NCI-H1417 treated with DMSO at 0.1 percent for 48 hours (cell line): ENCODE measurements around the gene SYNGAP1.

ENCODE experiments used
- DNase-seq: peaks from one replicate; lab custom pipeline; 2025; lab: John Stamatoyannopoulos, UW

Gene SYNGAP1

GRCh38 chr6:33439956-33440648 is 20.2 kb downstream of the SYNGAP1 start:
- DNase-seq: no peak

- DNase-seq: no peak
Measured at GRCh38 chr6:33440649-33441309, 20.9 kb downstream of the SYNGAP1 start.

DNA sequence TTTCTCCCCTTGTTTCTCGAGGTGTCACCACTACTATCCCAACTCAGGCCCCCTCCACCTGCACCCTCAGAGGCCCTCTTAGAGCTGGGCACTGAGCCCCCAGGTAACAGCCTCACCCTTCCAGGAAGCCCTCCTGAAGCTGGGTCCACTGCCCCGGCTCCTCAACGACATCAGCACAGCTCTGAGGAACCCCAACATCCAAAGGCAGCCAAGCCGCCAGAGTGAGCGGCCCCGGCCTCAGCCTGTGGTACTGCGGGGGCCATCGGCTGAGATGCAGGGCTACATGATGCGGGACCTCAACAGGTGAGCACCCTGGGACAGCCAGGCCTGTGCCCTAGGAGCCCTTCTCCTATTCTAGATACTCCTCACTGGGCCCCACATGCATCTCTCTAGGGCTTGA is 21.6 kb downstream of the SYNGAP1 start:
- DNase-seq: no peak

- DNase-seq: no peak
Measured at GRCh38 chr6:33442283-33442682, 22.4 kb downstream of the SYNGAP1 start.

GRCh38 chr6:33443025-33443424 is 23.2 kb downstream of the SYNGAP1 start:
- no peak for DNase-seq

- no peak for DNase-seq
Measured at GRCh38 chr6:33443619-33444504, 24.0 kb downstream of the SYNGAP1 start.

GRCh38 chr6:33445119-33445603 is 25.3 kb downstream of the SYNGAP1 start:
- DNase-seq: no peak

DNA sequence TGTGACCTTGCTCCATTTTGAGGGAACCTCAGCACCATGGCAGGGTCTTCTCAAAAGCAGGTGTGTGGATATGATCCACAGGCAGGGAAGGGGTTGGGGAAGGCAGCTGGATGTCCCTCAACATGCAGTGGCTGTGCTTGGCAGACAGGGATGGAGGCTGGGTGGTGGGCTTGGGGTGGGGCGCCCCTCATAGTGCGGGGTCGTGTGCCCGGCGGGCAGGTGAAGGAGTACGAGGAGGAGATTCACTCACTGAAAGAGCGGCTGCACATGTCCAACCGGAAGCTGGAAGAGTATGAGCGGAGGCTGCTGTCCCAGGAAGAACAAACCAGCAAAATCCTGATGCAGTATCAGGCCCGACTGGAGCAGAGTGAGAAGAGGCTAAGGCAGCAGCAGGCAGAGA is 26.5 kb downstream of the SYNGAP1 start:
- no peak for DNase-seq

- DNase-seq: no peak
Measured at GRCh38 chr6:33450434-33450833, 30.6 kb downstream of the SYNGAP1 start.

- no peak for DNase-seq
Measured at GRCh38 chr6:33451606-33452005, 31.7 kb downstream of the SYNGAP1 start.

GRCh38 chr6:33452496-33452895 is 32.6 kb downstream of the SYNGAP1 start:
- no peak for DNase-seq

DNA sequence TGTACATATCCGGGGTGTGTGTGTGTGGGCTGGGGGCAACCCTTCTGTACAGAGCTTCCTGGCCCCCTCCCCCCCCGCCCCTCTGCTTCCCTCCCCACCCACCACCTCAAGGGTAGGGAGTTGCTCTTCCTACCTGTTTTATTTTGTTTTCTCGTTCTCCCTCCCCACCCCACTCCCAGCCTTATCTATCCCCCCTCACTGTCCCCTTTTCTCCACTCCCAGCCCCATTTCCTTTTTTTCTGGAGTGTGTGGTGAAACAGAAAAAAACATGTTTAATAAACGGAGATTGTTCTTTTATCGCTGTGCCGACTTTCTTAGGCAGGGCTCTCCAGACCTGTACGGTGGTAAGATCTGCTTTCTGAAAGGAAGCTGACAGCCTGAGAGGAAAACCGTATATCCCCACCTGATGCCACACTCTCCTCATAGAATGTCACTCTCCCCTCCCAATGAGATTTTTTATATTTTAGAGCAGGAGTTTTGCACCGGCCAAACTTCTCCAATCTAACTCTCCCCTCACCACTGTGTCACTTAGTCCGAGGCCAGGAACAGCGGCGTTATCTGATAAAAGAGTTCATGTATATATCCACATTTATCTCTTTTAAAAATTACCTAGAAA is 33.6 kb downstream of the SYNGAP1 start:
- no peak for DNase-seq

DNA sequence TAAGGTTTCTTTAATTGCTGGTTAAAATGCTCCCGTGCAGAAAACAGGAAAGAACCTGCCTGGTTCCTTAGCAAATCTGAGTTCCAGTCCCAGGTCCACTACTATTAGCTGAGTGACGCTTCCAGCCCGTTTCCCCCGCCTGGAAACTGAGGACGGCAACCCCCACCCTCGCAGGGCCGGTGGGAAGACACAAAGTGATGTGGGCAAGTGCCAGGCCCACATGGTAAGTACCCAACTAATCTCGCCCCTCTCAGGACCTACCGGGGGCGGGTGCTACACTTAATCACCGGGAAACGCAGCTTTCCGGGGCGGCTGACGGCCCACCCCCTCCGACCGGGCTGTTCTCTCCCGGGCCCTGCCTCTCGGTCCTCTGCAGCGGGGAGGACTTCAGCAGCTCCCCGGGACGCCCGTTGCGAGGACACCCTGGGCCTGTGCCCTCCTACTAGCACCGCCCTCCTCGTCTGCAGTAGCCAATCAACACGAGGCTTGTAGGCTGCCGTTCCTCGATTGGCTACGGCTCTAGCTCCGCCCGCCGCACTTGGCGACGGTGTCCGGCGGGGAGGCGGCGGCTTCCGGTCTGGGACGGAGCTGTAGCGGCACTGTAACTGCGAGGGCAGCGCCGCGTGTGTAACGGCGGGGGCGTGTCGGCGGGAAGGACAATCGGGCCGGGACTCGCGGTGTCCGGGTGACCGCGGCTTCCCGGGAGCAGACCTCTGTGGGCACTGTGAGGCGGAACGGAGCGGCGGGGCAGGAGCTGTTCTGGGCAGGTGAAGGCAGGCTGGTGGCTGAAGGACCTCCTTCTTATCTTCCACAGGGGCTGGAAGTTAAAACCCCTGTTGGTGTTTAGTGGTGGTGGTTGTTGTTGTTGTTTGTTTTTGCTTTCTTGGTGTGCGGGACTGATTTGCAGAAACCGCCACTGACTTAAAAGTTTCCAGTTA is 34.4 kb downstream of the SYNGAP1 start, which contains the start of gene ZBTB9:
ZBTB9 (plus strand) TSS at position 568 of the 938 bp plus-strand sequence. CDS start 525 bp downstream, outside the sequence.
- peak; percentile 80 for DNase-seq

DNA sequence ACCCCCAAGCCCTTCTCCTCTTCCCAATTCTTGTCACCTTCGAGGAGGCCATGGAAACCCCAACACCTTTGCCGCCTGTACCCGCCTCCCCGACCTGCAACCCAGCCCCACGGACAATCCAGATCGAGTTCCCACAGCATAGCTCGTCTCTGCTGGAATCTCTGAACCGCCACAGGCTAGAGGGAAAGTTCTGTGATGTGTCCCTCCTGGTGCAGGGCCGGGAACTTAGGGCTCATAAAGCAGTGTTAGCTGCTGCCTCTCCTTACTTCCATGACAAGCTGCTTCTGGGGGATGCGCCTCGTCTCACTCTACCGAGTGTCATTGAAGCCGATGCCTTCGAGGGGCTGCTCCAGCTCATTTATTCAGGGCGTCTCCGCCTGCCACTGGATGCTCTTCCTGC is 35.2 kb downstream of the SYNGAP1 start:
- no peak for DNase-seq

DNA sequence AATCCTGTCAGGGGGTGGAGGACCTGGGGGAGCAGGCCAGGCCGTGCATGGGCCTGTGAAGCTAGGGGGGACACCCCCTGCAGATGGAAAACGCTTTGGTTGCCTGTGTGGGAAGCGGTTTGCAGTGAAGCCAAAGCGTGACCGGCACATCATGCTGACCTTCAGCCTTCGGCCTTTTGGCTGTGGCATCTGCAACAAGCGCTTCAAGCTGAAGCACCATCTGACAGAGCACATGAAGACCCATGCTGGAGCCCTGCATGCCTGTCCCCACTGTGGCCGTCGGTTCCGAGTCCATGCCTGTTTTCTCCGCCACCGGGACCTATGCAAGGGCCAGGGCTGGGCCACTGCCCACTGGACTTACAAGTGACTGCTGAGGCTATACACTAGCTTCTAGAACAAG is 36.3 kb downstream of the SYNGAP1 start:
- DNase-seq: no peak

GRCh38 chr6:33458676-33459075 is 38.8 kb downstream of the SYNGAP1 start:
- no peak for DNase-seq

DNA sequence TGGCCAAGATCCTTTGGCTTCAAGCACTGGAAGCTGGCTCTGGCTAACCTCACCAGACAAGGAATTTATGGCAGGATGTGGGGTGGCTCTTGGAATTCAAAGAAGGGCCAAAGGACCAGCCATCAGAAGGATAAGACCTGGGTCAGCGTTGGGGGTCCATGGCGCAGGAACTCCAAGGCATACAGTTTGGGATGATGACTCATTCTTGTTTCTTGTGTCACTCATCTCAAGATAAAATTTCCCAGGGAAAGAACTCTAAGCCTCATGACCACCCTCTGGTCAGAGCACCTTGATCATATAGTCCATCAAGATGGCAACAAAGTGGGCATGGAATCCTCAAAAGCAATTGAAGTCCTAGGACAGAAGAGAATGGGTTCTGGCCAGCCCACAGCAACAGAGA is 39.4 kb downstream of the SYNGAP1 start:
- DNase-seq: no peak

- no peak for DNase-seq
Measured at GRCh38 chr6:33466075-33466735, 46.3 kb downstream of the SYNGAP1 start.

DNA sequence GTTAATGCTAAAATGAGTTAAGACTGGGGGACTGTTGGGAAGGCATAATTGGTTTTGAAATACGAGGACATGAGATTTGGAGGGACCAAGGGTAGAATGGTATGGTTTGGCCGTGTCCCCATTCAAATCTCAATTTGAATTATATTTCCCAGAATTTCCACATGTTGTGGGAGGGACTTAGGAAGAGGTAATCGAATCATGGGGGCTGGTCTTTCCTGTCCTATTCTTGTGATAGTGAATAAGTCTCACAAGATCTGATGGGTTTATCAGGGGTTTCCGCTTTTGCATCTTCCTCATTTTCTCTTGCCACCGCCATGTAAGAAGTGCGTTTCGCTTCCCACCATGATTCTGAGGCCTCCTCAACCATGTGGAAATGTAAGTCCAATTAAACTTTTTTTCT is 47.2 kb downstream of the SYNGAP1 start:
- no peak for DNase-seq

- no peak for DNase-seq
Measured at GRCh38 chr6:33469661-33470060, 49.8 kb downstream of the SYNGAP1 start.
